Right lobe of liver (tissue), 4 donors: ENCODE data around the gene CCND3.

Source experiments
- POLR2A ChIP-seq: fragments of 450-650 bp; IDR thresholded peaks from one replicate; pipeline ENCODE4 v1.6.1; 2017; ENCODE audit warnings: antibody characterized with exemption, mild to moderate bottlenecking
- TF ChIP-seq, protein P1 (sequence below), 4 donors: fragments of 200-600 bp in 3 of 4; fragments of 450-650 bp in 1 of 4; IDR thresholded peaks; one replicate each; pipeline versions ENCODE4 v1.5.1 to v1.8.0; 2016 to 2022; ENCODE audit warnings: antibody characterized with exemption in 4 of 4, mild to moderate bottlenecking in 2 of 4
- donor health status: DM: no; HTN: no; CAD: no.
- donor health status: DM: no; HTN: no; CAD: no.
- donor health status: DM: no; HTN: yes; CAD: no.

DNA sequence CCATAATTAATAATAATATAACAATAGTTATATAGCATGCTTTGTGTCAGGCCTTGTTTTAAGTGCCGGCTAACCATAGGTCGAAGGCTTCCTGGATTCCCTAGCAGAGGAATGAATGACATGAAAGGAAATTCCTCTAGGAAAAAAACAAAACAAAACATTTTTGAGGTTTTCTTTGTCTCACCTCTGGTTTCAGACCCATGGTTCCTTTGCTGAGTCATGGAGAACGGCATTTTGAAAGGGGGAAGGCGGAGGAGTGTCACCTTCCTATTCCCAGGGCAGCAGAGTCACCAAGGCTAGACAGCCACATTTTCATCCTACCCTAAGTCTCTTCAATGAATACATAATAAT lies 25.3 kb upstream of the CCND3 start:
- TF ChIP-seq, protein P1, sequence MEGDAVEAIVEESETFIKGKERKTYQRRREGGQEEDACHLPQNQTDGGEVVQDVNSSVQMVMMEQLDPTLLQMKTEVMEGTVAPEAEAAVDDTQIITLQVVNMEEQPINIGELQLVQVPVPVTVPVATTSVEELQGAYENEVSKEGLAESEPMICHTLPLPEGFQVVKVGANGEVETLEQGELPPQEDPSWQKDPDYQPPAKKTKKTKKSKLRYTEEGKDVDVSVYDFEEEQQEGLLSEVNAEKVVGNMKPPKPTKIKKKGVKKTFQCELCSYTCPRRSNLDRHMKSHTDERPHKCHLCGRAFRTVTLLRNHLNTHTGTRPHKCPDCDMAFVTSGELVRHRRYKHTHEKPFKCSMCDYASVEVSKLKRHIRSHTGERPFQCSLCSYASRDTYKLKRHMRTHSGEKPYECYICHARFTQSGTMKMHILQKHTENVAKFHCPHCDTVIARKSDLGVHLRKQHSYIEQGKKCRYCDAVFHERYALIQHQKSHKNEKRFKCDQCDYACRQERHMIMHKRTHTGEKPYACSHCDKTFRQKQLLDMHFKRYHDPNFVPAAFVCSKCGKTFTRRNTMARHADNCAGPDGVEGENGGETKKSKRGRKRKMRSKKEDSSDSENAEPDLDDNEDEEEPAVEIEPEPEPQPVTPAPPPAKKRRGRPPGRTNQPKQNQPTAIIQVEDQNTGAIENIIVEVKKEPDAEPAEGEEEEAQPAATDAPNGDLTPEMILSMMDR (IDR thresholded peaks at IDR 0.05) = no peak
- no peak for TF ChIP-seq POLR2A
